Measurements from ENCODE around the gene LHFPL3.
"Not testable (repeated sequence)": the region's sequence is repeated elsewhere in the genome, so short reads cannot be mapped to it uniquely, and the experiment has no call there.

Gene LHFPL3

DNA sequence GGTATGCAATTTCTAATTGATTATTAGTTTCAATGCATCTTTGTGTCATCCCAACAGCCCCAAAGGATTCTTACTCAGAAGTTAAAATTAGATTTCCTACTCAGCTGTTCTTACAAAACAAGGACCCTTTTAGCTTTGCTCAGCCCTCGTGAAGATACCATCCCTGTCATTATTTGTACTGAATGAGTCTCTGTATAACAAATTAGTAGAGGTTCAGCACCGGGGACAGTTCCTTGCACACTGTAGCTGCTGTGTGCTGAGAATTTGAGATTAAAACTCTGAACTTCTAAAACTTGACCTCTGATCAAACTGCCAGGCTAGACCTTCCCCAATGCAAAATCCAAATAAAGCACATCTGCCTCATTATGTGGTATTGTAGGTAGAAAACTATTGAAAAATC, 299.1 kb downstream of the LHFPL3 start:
- no peak for DNase-seq

DNA sequence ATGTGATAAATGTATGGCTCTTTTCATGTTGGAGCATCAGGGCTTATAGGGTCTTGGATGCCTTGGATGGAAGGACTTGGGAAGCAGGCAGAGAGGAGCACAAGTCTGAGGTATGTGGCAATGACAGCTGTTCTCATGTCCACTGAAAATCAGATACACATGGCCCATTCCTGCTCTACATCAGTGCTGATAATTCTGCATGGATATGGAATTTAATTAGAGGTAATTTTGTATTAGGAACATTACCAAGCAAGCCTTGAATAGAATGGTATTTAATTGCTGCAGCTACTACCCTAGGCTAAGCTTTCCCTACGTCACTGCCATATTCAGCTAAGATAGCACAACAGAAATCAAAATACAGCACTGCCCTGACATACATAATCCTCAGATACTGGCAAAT, 299.6 kb downstream of the LHFPL3 start:
- no peak for DNase-seq

DNA sequence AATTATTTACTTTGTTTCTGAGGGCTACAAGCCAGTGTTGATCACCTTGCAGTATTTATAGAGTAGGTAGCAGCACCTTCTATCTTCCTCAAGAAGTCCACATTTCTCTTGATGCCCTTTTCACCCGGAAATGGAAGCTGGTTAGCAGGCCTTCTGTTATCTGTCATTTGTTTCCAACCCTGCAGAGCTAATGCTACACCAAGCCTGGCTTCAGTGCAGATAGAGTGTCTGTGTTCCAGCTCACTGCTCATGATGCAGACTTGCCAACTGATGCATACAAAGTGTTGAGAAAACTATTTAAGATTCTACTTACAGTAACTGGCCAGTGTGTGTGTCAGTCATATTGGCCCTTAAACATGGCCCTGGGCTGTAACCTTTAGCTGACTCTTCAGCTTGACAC, 301.0 kb downstream of the LHFPL3 start:
- no peak for DNase-seq

DNA sequence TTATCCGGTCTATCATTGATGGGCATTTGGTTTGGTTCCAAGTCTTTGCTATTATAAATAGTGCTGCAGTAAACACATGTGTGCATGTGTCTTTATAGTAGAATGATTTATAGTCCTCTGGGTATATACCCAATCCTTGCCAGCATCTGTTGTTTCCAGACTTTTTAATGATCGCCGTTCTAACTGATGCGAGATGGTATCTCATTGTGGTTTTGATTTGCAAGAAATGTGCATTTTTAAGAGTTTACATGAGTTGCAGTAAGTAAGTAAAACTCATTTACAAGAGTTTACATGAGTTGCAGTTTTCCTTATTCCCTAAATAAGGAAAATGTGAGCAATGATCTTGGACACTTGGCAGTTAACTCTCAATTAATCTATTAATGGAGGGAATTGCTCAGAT, 312.1 kb downstream of the LHFPL3 start:
- DNase-seq = no peak

DNA sequence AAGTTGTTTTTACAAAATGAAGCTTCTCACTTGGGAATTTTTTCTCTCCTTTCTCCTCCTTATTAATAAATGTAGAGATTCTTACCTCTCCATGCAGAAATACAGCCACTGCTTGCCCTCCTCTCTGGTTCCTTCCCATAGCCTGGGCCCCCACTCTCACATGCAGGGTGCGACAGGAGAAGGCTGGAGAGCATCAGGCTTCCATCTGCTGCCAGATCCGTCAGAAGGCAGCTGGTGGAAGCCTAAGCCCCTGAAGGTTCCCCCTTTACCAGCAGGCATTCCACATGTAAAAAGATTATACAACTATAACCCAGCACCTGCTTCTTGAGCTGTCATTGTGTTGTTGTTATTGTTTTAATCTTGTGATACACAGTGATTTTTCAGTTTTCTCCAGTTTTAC, 314.2 kb downstream of the LHFPL3 start:
- no peak for DNase-seq

DNA sequence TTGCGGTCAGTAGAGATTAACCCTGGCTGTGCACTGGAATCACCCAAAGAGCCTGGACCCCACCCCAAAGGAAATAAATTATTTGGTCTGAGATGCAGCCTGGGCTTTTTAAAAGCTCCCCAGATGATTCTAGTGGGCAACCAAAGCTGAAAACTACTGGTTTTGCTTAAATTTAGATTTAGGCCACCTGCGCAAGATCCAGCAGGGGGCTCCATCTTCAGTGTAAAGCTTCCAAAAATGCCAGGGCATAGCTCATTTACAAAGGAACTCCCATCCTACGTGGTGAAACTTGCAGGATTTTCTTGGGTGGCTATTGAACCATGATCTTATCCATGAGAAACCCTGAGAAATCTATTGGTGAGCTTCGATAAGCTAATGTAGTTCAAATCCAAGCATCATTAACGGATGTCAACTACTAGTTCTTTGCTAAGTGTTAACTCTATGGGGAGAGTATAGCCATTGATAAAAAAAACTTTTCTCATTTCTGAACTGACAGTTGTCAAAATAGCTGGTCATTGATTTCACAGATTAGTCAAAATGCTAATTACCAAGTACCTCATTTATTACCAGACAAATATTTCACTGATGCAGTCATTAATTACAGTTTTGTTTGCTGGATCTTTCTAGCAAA, 315.3 kb downstream of the LHFPL3 start:
- DNase-seq = no peak

DNA sequence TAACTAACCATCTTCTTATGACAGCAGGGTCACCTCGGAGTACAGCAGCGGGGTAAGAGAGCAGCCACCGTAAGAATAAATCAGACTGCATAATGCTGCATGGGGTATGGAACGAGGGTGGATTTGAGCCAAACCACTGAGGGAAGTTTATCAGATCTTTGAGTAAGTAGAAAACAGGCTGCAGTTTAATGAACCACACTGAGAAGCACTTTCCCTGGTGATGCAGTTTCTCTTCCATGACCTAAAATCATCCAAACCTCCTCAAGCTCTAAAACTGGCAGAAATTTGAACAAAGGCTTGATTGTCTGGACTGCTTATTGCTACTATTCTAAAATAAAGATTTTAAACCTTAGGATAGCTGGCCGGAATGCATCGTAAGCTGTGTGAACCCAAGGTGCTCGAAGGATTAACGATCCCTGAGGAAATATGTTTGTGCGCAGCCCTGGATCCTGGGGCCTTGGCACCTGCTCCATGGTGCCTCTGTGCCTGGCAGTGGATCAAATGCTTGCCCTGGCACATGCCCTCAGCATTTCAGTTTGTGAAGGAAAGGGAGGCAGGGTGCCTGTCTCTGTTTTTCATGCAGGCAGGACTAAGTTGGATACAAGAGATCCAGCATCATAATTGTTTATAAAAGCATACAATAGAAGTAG, 322.7 kb downstream of the LHFPL3 start:
- DNase-seq = no peak

DNA sequence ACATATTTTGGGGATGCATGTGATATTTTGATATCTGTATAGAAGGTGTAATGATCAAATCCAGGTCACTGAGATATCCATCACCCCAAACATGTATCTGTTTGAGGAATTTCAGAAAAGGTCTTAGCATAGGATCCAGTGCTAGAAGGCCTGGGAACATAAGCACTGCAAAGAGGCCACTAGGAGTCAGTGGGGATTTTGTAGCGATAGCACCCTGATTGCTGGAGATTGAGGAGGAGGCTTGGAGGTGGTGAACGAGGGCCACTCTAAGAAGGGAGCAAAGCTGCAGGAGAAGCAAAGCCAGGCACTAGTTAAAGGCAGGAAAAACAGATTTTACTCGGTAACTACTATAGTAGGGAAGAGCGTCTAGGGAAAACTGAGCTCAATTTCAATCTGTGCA, 324.0 kb downstream of the LHFPL3 start:
- no peak for DNase-seq

DNA sequence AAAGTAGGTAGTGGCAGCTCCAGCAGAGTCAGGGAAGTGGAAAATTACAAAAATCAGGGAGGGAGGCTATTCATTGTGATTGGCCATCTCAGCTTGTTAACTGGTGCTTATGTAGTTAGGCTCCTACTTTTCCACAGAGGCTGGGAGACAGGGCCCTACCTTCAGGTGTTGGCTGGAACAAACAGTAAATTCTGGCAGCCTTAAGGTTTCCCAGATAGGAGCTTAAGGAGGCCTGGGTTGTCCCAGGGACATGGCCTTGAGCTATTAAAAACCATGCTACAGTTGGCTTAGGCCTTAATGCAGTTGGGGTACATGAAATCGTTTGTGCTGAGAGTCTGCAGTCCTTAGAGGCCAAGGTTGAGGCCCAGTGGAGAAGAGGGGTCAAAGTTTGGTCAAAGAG, 324.5 kb downstream of the LHFPL3 start:
- DNase-seq = no peak

DNA sequence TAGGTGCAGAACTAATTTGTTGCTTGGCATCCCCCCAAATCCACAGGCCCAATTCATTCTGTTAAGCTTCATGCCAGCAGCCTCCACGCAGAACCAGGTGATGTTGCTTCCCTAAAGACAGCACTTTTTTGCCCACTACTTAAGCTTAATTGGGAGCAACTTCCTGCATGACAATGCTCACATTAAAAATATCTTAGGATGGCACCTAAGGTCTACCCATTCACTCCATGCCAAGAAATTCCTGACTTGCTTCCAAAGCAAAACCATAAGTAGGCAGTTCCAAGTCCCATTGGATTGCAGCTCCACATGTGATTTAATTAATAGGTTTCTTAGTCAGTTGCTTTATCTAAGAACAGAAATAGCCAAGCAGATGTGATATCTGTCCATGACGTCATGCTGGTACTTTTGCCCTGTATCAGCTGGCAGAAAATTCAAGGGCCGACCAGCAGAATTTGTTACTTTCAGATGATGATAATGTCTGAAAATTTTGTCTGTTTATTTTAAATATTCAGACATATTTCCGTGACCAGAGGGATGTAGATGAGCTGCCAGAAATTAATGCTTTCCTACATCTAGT, 325.5 kb downstream of the LHFPL3 start:
- DNase-seq = no peak

DNA sequence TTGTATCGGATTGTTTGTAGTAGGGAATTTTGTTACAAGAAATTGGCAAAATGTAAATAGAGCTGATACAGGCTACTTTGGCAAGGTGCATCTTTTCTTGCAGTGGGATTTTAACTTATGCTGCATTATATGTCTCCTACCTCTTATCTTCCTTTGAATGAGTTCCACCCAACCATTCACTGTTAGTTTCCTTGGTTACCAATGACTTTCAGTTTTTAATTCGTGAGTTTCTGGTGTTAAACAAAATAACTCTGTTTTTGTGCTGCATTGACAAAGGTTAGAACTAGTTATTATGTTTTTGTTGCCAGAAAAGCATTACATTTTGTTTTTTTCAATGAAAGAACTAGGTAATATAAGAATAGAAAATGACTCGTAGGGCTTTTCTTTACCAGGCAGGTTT, 327.2 kb downstream of the LHFPL3 start:
- no peak for DNase-seq

DNA sequence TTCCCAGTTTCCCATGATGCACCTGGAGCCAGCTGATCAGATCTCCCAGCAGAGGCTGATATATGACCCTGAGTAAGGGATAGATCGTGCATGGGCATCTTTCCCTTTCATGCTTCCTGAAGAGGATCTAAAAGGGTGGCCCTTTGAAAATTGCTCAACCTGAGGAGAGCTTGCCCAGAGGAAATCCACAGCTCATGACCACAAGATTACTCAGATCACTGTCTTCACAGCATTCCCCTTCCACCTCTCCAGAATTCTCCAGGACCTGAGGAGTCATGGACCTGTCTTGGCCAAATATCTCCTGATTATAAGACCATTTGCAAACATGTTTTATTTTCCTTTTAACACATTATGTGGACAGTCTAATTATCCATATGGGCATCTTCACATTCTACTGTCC, 328.1 kb downstream of the LHFPL3 start:
- no peak for DNase-seq

DNA sequence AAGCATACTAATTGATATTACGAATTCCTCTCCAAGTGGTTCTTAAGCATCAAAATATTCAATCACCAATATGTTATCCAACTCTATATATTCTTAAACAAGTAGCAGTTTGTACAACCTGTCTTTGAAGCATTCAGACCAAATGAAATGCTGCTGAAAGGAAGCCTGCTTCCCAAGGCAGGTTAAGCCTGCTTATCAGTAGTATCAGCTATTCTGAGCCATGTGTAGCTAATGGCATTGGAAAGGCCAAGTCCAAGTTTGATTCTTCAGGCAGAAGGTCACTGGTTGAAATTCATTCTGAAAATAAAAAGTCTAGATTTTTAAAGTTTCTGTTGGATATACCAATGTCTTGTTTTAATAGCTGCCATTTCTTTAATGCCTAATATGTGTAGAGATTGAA, 328.7 kb downstream of the LHFPL3 start:
- DNase-seq = no peak

DNA sequence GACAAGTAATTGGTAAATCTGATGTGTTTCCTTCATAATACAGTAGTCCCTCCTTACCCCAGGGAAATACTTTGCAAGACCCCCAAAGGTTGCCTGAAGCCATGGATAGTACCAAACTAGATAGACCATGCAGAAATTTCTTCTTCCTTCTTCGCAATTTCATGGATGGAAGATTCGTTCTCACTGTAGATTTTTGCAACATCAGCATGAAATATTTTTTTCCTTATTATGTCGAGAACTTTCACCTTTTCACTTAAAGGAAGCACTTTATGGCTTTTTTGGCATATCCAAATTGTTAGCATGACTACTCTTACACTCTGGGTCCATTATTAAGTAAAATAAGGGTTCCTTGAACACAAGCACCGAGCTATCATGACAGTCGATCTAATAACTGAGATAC, 333.2 kb downstream of the LHFPL3 start:
- no peak for DNase-seq

DNA sequence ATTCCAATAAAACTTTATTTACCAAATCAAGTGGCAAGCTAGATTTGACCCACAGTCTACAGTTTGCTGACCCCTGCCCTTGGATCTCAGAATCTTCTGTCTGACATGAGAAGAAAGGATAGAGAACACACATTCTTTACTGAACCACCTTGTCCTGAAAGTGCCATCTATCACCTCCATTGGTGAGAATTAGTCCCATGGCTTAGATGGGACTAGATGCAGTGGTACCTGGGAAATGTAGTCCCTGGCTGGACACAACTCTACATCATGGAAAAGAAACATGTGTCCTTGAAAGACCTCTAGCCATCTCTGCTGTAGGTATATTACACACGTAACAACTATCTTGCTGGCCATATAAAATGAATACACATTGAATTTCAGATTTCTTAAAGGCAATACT, 336.2 kb downstream of the LHFPL3 start:
- no peak for DNase-seq

DNA sequence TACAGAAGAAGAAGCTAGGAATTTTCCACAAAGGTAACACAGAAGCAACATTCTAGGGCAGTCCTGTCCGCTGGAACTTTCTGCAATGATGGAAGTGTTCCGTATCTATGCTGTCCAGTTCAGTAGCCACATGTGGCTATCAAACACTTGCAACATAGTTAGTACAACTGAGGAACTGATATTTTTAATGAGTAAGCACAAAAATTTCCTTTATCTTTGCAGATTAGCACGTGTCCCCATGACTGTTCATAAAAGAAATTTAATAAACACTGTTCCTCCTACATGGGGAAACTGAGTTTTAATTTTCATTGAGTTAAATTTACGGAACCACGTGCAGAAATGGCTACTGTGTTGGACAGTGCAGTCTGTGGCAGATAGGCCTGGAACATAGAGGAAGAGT, 349.2 kb downstream of the LHFPL3 start:
- DNase-seq = no peak

DNA sequence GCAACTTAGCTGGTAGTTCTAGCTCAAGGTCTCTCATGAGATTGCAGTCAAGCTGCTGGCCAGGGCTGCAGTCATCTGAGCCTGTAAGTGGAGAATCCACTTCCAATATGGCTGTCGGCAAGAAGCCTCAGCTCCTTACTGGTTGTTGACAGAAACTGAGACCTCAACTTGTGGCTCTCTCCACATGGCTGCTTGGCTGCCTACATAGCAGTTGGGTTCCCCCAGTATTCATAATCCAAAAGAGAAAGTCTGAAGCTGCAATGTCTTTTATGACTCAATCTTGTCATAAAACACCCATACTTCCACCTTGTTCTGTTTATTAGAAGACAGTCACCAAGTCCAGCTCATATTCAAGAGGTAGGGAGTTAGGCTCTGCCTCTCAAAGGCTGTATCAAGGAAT, 350.7 kb downstream of the LHFPL3 start:
- DNase-seq = no peak

DNA sequence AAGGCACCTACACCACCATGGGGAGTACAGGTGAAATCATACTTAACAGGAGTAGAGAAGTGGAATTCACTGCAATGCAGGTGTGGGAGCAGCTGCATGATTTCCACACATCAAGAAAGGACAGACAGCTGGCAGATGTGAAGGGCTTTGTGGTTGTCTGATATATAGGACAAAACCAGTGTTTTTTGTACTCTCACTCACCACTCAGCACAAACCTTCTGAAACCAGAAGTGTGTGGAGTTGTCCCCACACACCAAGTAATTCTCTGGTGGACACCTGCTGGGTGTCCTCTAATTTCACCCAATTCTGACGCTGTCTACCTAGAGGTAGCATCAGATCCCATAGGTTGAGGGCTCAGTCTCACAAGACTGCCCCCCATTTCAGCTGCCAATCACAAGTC, 357.9 kb downstream of the LHFPL3 start:
- DNase-seq = no peak

DNA sequence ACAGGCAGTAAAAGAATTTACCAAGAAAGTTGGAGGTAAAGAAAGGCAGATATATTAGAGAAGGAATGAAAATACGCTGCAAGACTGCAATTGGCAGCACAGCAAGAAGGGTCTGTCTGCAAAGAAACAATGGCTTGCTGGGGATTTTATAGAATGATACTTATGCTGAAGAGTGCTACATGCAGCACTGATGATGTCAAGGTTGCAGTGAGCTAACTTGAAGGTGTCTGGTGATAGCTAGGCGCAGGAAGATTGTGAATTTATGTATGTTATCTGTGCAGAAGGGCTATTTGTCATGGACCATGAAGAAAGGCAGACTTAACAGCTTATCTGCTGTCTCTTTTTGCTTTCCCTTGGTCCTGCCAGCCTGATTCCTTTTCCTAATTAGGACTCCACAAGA, 366.3 kb downstream of the LHFPL3 start:
- no peak for DNase-seq

DNA sequence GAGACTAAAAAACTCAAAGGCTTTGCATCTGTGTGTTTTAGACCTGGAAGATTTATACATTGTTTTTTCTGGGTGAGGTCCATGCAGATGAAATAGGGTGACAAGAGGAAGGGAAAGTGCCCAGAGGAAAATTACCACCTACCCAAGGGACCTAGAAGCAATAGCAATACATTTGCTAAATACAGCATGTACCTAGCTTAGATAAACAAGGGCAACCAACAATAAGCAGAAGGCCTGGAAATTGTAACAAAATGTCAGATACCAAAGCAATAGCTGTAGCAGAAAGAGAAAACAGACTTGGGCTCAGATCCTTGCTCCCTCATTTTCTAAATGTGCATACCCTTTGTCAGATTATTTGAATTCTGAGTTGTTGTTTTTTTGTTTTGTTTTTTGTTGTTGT, 367.2 kb downstream of the LHFPL3 start:
- no peak for DNase-seq

DNA sequence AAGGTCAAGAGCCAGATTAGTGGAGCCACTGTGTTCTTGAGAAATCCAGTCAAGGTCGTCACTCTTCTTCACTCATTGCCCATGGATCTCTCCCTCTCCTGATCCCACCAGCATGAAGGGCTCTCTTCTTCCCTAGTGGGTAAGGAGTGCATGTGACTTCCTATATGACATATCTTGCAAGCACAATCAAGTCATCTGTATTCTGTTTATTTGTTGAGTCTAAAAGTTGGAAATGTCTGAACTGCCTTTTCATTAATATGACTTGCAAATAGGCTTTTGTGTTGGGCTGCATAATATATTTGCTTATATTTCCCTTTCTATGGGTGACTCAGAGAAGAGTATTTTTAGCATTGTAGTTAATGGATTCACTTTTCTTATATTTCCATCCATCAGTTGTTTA, 371.9 kb downstream of the LHFPL3 start:
- no peak for DNase-seq

DNA sequence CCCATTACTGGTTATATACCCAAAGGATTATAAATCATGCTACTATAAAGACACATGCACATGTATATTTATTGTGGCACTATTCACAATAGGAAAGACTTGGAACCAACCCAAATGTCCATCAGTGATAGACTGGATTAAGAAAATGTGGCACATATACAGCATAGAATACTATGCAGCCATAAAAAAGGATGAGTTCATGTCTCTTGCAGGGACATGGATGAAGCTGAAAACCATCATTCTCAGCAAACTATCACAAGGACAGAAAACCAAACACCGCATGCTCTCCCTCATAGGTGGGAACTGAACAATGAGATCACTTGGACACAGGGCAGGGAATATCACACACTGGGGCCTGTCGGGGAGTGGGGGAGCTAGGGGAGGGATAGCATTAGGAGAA, 392.6 kb downstream of the LHFPL3 start:
- not testable (repeated sequence) for DNase-seq

DNA sequence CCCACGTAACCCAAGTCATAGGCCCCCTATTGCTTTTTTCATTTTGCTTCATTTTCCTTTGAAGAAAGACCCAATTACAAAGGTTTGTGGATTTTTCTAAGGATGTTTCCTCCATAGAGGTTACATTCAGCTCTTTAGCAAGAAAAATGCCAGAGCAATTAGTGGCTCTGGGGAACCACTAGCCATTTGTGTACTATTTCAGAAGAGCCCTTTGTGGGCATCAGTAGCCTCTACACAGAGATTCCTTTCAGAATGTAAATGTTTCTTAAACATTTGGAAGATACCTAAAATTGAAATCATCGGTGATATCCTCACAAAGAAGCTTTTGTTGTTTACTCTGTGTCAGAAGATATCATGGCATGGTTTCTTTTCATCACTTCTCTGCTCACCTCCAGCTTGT, 394.6 kb downstream of the LHFPL3 start:
- no peak for DNase-seq

DNA sequence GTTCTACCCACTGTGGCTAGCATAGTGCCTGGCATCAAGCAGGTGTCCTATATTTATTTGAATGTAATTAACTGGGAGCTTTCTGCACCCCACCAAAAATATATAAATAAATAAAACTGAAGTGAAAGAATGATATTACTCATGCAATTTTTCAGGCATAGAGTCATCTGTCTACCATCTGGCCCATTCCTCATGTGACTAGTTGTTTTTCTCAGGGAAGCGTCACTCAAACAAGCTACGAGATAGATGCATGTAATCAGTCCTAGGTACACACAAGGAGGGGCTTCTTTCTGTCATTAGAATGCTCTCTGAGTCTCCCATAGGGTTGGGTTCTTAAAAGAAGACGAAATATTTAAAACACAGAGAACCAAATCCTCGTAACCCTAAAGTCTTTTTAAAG, 430.1 kb downstream of the LHFPL3 start:
- DNase-seq = no peak

DNA sequence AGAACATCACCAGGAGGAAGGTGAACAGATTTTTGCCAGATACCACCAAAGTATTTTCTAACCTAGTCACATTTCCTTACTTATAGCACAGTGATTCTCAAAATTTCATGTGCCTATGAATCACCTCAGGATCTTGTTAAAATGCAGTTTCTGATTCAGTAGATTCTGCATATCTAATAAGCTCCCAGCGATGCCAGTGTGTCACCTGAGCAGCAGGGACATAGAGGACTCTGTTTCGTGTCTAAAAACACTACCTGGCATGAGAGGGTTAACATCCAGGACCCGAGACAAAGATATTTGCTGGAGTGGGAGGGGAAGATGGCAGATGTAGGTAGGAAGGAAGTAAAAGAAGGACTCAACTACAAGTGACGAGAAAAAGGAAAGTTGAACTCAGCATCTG, 433.5 kb downstream of the LHFPL3 start:
- DNase-seq = no peak

Data from activated naive CD4-positive, alpha-beta T cell (primary cell).